NT2/D1 (cell line): ENCODE measurements around the gene SREBF2.

Source experiments
- SUZ12 ChIP-seq: IDR thresholded peaks from 2 replicates; pipeline ENCODE4 v1.6.1; 2011; ENCODE audit not compliant: insufficient read length, insufficient read depth; ENCODE audit errors: extremely low read depth
- YY1 ChIP-seq: IDR thresholded peaks from 2 replicates; pipeline ENCODE4 v1.6.1; 2011; ENCODE audit not compliant: insufficient read length, insufficient read depth
- ZNF274 ChIP-seq: IDR thresholded peaks from 2 replicates; pipeline ENCODE4 v1.6.1; 2011; ENCODE audit warnings: mild to moderate bottlenecking, low read depth, low read length

DNA sequence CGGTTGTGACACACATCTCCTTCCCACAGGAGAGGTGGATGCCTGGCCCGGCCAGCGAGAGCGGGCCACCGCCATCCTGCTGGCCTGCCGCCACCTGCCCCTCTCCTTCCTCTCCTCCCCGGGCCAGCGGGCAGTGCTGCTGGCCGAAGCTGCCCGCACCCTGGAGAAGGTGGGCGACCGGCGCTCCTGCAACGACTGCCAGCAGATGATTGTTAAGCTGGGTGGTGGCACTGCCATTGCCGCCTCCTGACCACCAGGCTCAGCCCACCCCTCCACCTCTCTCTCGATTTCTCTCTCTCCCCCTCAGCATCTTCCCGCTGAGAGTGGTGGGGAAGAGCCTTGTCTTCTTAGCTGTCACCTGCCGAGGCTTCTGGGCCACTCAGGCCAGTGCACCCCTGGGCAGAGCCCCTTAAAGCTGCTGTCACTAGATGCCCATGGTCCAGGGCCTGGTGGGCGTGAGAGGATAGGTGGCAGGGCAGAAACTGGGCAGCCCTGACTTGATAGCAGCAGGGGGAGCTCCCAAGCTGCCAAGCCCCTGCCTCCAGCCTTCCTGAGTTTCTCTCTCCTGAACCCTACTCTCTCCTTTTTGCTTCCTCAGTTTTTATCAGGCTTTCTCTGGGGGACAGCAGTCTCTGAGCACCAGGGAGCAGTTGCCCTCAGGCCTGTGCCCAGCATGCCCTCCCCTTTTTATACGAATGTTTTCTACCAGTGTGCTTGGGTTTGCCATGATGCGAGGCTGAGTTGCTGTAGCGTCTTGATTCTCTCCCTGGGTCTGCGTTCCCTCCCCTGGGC lies 72.7 kb downstream of the SREBF2 start:
- no peak for TF ChIP-seq YY1
- no peak for TF ChIP-seq ZNF274
- no peak for TF ChIP-seq SUZ12
